ENCODE measurements around the gene SPTBN1. TPM values are rescaled to one million over a fixed set of nuclear protein-coding genes. Genes with fewer than 3 reads are reported as not detected.

SPTBN1 gene
- total RNA-seq, 2 donors from 2014 or later, result 179 to 194 TPM

DNA sequence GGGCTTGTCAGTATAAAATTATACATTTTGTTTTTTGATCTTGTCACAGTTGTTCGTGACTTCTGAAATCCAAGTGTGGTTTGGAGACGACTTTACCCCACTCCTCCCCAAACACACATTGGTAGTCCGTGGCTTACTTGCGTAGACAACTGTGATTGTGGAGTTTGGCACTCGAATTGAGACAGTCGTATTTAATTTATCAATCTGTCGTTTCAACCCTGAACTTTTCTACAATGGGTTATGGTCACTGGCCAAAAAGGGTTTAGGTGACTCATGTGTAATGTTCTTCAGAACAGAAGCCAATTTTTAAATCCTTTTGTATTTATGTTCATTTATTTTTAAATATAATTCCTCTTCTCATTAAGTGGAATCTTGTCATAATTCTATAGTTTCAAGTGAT lies 129.9 kb downstream of the SPTBN1 start:
- peaks cover 4% of the 10 kb centered on the region for H3K36me3 ChIP-seq (ENCODE audit: control insufficient read depth, insufficient read depth, low read length)
- peaks cover 6% of the 10 kb centered on the region for H3K4me1 ChIP-seq (ENCODE audit: control insufficient read depth, insufficient read depth, low read length)
- no peaks in the 10 kb centered on the region for H3K9me3 ChIP-seq (ENCODE audit: control insufficient read depth, low read length)
- H3K27ac Mint-ChIP-seq, result no peak overlapping the region
- H3K4me3 ChIP-seq (ENCODE audit: low read length), result no peak overlapping the region
- no peak for TF ChIP-seq CTCF (conservative IDR thresholded peaks at IDR 0.05)
- DNase-seq, result no peak
- H3K36me3 Mint-ChIP-seq (ENCODE audit: low read depth), result no peaks in the 10 kb centered on the region
- peaks cover 36% of the 10 kb centered on the region for H3K4me1 Mint-ChIP-seq
- no peaks in the 10 kb centered on the region for H3K27me3 ChIP-seq (ENCODE audit: control insufficient read depth, insufficient read depth, low read length, poor library complexity, severe bottlenecking)
- H3K27ac ChIP-seq (ENCODE audit: low read depth, low read length), result no peak overlapping the region
- H3K9ac ChIP-seq (ENCODE audit: extremely low read depth, low read length, poor library complexity, severe bottlenecking), result no peak overlapping the region
- no peak overlapping the region for H3K4me3 Mint-ChIP-seq
- WGBS, 2 experiments (ENCODE audit: insufficient coverage in 1 of 2, insufficient read length in 1 of 2), result 95 to 98% methylated on average over 6 to 7 of the region's 7 CpGs
- H3K27me3 Mint-ChIP-seq (ENCODE audit: insufficient read depth), result no peaks in the 10 kb centered on the region
- H3K9me3 Mint-ChIP-seq, result no peaks in the 10 kb centered on the region

GRCh38 chr2:54586494-54586893 lies 130.4 kb downstream of the SPTBN1 start:
- 90 to 100% methylated on average over 1 to 4 of the region's 4 CpGs for WGBS, 2 experiments (ENCODE audit: insufficient coverage in 1 of 2, insufficient read length in 1 of 2)
- Mint-ChIP-seq H3K4me1 (peaks cover 35% of the 10 kb centered on the region), H3K4me3 (no peak overlapping the region), H3K27ac (no peak overlapping the region), H3K9me3 (no peaks in the 10 kb centered on the region), H3K27me3 (ENCODE audit: insufficient read depth) (no peaks in the 10 kb centered on the region), H3K36me3 (ENCODE audit: low read depth) (no peaks in the 10 kb centered on the region)
- no peaks in the 10 kb centered on the region for H3K27me3 ChIP-seq (ENCODE audit: control insufficient read depth, insufficient read depth, low read length, poor library complexity, severe bottlenecking)
- no peaks in the 10 kb centered on the region for H3K9me3 ChIP-seq (ENCODE audit: control insufficient read depth, low read length)
- H3K9ac ChIP-seq (ENCODE audit: extremely low read depth, low read length, poor library complexity, severe bottlenecking), result no peak overlapping the region
- TF ChIP-seq CTCF (conservative IDR thresholded peaks at IDR 0.05), result no peak
- H3K4me3 ChIP-seq (ENCODE audit: low read length), result no peak overlapping the region
- no peak for DNase-seq
- peaks cover 6% of the 10 kb centered on the region for H3K4me1 ChIP-seq (ENCODE audit: control insufficient read depth, insufficient read depth, low read length)
- no peak overlapping the region for H3K27ac ChIP-seq (ENCODE audit: low read depth, low read length)
- peaks cover 4% of the 10 kb centered on the region for H3K36me3 ChIP-seq (ENCODE audit: control insufficient read depth, insufficient read depth, low read length)

DNA sequence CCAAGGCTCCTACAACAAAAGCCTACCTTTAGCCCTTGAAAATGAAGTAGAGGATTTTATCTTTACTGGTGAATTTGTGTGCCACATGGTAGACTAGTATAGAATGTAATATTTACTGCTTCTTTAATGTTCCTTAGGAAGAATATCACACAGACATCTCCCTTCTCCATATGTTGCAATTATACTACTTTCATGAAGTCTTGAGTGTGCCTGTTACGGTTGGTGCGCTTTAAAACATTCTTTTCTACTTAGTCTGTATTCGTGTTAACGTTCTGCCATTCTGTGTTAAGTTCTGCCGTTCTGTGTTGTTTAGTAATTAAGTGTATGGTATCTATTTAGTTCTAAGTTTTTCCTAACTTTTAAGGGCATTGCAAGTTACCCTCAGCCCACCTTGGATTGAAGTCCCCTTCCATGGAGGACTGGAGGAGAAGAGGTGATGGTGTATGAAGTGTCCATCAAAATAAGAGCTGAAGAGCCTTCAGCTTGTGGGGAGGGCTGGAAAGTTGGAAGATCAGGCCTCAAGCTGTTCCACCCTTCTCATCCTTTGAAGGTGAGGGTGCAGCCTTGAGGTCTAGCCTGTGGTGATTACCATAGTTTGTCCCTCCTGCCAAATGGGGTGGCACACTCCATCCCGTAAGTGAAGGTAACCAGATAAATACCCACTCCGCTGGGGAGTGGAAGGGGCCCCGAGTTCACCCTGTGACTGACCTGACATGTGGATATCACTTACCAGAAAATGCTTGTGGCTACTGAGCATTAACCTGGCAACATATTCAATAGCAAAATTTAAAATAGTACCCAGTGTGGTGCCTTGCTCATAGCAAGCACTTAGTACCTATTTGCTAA lies 131.3 kb downstream of the SPTBN1 start:
- Histone ChIP-seq H3K9me3 (ENCODE audit: control insufficient read depth, low read length) (no peaks in the 10 kb centered on the region), H3K36me3 (ENCODE audit: control insufficient read depth, insufficient read depth, low read length) (peaks cover 4% of the 10 kb centered on the region), H3K4me3 (ENCODE audit: low read length) (no peak overlapping the region), H3K9ac (ENCODE audit: extremely low read depth, low read length, poor library complexity, severe bottlenecking) (no peak overlapping the region), H3K27ac (ENCODE audit: low read depth, low read length) (no peak overlapping the region), H3K27me3 (ENCODE audit: control insufficient read depth, insufficient read depth, low read length, poor library complexity, severe bottlenecking) (no peaks in the 10 kb centered on the region), H3K4me1 (ENCODE audit: control insufficient read depth, insufficient read depth, low read length) (peaks cover 6% of the 10 kb centered on the region)
- no peak overlapping the region for H3K4me3 Mint-ChIP-seq
- H3K27me3 Mint-ChIP-seq (ENCODE audit: insufficient read depth), result no peaks in the 10 kb centered on the region
- 94% methylated on average over 8 of the region's 8 CpGs; no CpG with 5 or more reads in 1 of the 2 experiments for WGBS, 2 experiments (ENCODE audit: insufficient coverage in 1 of 2, insufficient read length in 1 of 2)
- no peak overlapping the region for H3K27ac Mint-ChIP-seq
- TF ChIP-seq CTCF (conservative IDR thresholded peaks at IDR 0.05), result no peak
- H3K4me1 Mint-ChIP-seq, result peaks cover 27% of the 10 kb centered on the region
- no peak for DNase-seq
- H3K9me3 Mint-ChIP-seq, result no peaks in the 10 kb centered on the region
- no peaks in the 10 kb centered on the region for H3K36me3 Mint-ChIP-seq (ENCODE audit: low read depth)

Data from endodermal cell (in vitro differentiated cells).